ENCODE measurements around the gene PRAMEF27. TPM values are rescaled to one million over a fixed set of nuclear protein-coding genes. Genes with fewer than 3 reads are reported as not detected.
"Not testable (repeated sequence)": the region's sequence is repeated elsewhere in the genome, so short reads cannot be mapped to it uniquely, and the experiment has no call there.

Gene PRAMEF27
- total RNA-seq = not detected in 2 replicates

GRCh38 chr1:13056475-13056874, at the start of gene PRAMEF27:
Gene PRAMEF27, minus strand, starts transcription at chr1:13056575. Its CDS starts 2,916 bp downstream, at chr1:13053659.
- DNase-seq = not testable (repeated sequence)

- DNase-seq = not testable (repeated sequence)
Observed at GRCh38 chr1:13070474-13070873, 14.1 kb upstream of the PRAMEF27 start, which contains the start of gene PRAMEF25. Gene PRAMEF25, plus strand, starts transcription at chr1:13070774. Its CDS starts 2,920 bp downstream, at chr1:13073694.

- not testable (repeated sequence) for DNase-seq
Observed at GRCh38 chr1:13019846-13020245, 36.5 kb downstream of the PRAMEF27 start.

- not testable (repeated sequence) for DNase-seq
Observed at GRCh38 chr1:13011932-13012331, 44.4 kb downstream of the PRAMEF27 start.

- DNase-seq = not testable (repeated sequence)
Observed at GRCh38 chr1:13009348-13009747, 47.0 kb downstream of the PRAMEF27 start.

GRCh38 chr1:13005732-13006131, 50.6 kb downstream of the PRAMEF27 start:
- not testable (repeated sequence) for DNase-seq

Other genes starting within 250 kb of the PRAMEF27 start
- not detected in 2 replicates for gene PRAMEF11, start 225.2 kb downstream of the PRAMEF27 start, total RNA-seq
- not detected in 2 replicates for gene HNRNPCL1, start 207.9 kb downstream of the PRAMEF27 start, total RNA-seq
- gene PRAMEF2, start 199.5 kb downstream of the PRAMEF27 start, total RNA-seq = not detected in 2 replicates
- not detected in 2 replicates for gene PRAMEF4, start 170.4 kb downstream of the PRAMEF27 start, total RNA-seq
- gene PRAMEF10, start 158.3 kb downstream of the PRAMEF27 start, total RNA-seq = not detected in 2 replicates
- gene PRAMEF7, start 140.0 kb downstream of the PRAMEF27 start, total RNA-seq = not detected in 2 replicates
- not detected in 2 replicates for gene PRAMEF6, start 109.0 kb downstream of the PRAMEF27 start, total RNA-seq
- gene HNRNPCL3, start 4.2 kb upstream of the PRAMEF27 start, total RNA-seq = not detected in 2 replicates
- gene PRAMEF25, start 14.2 kb upstream of the PRAMEF27 start, total RNA-seq = not detected in 2 replicates
- gene HNRNPCL2, start 60.3 kb upstream of the PRAMEF27 start, total RNA-seq = not detected in 2 replicates
- gene PRAMEF26, start 99.4 kb upstream of the PRAMEF27 start, total RNA-seq = not detected in 2 replicates
- gene HNRNPCL4, start 109.1 kb upstream of the PRAMEF27 start, total RNA-seq = not detected in 2 replicates
- not detected in 2 replicates for gene PRAMEF9, start 115.3 kb upstream of the PRAMEF27 start, total RNA-seq
- not detected in 2 replicates for gene PRAMEF13, start 144.8 kb upstream of the PRAMEF27 start, total RNA-seq
- gene PRAMEF18, start 169.6 kb upstream of the PRAMEF27 start, total RNA-seq = not detected in 2 replicates
- gene PRAMEF5, start 197.6 kb upstream of the PRAMEF27 start, total RNA-seq = not detected in 2 replicates
- gene PRAMEF8, start 228.6 kb upstream of the PRAMEF27 start, total RNA-seq = not detected in 2 replicates
- gene PRAMEF33, start 247.0 kb upstream of the PRAMEF27 start, total RNA-seq = not detected in 2 replicates

Data from dermis blood vessel endothelial cell (primary cell).